HFFc6 (cell line): ENCODE results near the gene ZNF74. TPM values are rescaled to one million over a fixed set of nuclear protein-coding genes. Genes with fewer than 3 reads are reported as not detected.

ENCODE experiments used
- DNase-seq: peaks from one replicate; pipeline ENCODE4 v3.0.0-alpha.2; 2018
- H3K27ac Mint-ChIP-seq: 2 replicates; pipeline ENCODE4 v1.8.0; 2020; ENCODE audit warnings: mild to moderate bottlenecking, mixed read lengths
- H3K27me3 Mint-ChIP-seq: 2 replicates; pipeline ENCODE4 v1.8.0; 2021; ENCODE audit warnings: mild to moderate bottlenecking, moderate library complexity, mixed read lengths; ENCODE audit not compliant: insufficient read depth
- H3K36me3 Mint-ChIP-seq: 2 replicates; pipeline ENCODE4 v1.8.0; 2021; ENCODE audit warnings: low read depth, mixed read lengths
- H3K4me1 Mint-ChIP-seq: 2 replicates; pipeline ENCODE4 v1.8.0; 2020; ENCODE audit warnings: low read depth, mixed read lengths
- H3K4me3 Mint-ChIP-seq: 2 replicates; pipeline ENCODE4 v1.8.0; 2020; ENCODE audit warnings: mild to moderate bottlenecking, moderate library complexity, mixed read lengths
- H3K9me3 Mint-ChIP-seq: 2 replicates; pipeline ENCODE4 v1.8.0; 2020; ENCODE audit warnings: mild to moderate bottlenecking, mixed read lengths
- CTCF ChIP-seq: fragments of 200-600 bp; sonication (generic); IDR thresholded peaks from 2 replicates; pipeline ENCODE4 v1.5.0; 2021; ENCODE audit warnings: antibody characterized with exemption, mild to moderate bottlenecking
- total RNA-seq, 6 experiments: library from RNA; stranded (reverse); fragmentation: NEBNext Ultra II Directional; extraction: Animal tissue kit (Norgen Biotek cat#: 25700); gene quantifications; 2 replicates in 1 of 6; 3 replicates in 5 of 6; pipeline ENCODE4 v1.2.3, GENCODE V29; 2021

Gene ZNF74
- total RNA-seq, 6 experiments from 2014 or later, result 5.1 to 8.1 (median 6.2) TPM

- no peak overlapping the region for H3K27ac Mint-ChIP-seq
- H3K36me3 Mint-ChIP-seq, result peaks cover 8% of the 10 kb centered on the region; the same call in 1 of the 2 replicates
- DNase-seq, result no peak
- no peak for TF ChIP-seq CTCF
- no peak overlapping the region for H3K4me3 Mint-ChIP-seq
- no peaks in the 10 kb centered on the region for H3K9me3 Mint-ChIP-seq
- peaks cover 3% of the 10 kb centered on the region; the same call in 1 of the 2 replicates for H3K27me3 Mint-ChIP-seq
- H3K4me1 Mint-ChIP-seq, result peaks cover 8% of the 10 kb centered on the region; the same call in 1 of the 2 replicates
Measured at GRCh38 chr22:20423906-20424551, 30.1 kb downstream of the ZNF74 start.

DNA sequence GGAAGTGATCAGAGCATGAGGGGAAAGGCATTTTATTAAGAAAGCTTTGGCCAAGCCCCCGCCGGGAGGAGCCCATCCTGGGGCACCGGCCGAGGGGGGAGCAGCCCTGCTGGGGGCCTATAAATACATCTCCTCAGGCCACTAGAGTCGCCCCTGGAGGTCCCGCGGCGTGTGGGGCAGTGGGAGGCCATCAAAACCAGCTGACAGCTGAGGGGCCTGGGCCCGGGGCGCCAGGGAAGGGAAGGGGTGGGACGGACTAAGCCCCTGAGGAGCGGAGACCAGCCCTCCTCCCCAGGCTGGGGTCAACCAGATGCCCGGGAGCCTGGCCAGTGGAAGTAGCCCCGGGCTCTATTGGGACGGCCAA, 30.6 kb downstream of the ZNF74 start:
- peaks cover 8% of the 10 kb centered on the region; the same call in 1 of the 2 replicates for H3K36me3 Mint-ChIP-seq
- TF ChIP-seq CTCF, result no peak
- H3K27ac Mint-ChIP-seq, result no peak overlapping the region
- no peak for DNase-seq
- H3K4me1 Mint-ChIP-seq, result peaks cover 8% of the 10 kb centered on the region; the same call in 1 of the 2 replicates
- H3K4me3 Mint-ChIP-seq, result no peak overlapping the region
- H3K27me3 Mint-ChIP-seq, result peaks cover 3% of the 10 kb centered on the region; the same call in 1 of the 2 replicates
- no peaks in the 10 kb centered on the region for H3K9me3 Mint-ChIP-seq

DNA sequence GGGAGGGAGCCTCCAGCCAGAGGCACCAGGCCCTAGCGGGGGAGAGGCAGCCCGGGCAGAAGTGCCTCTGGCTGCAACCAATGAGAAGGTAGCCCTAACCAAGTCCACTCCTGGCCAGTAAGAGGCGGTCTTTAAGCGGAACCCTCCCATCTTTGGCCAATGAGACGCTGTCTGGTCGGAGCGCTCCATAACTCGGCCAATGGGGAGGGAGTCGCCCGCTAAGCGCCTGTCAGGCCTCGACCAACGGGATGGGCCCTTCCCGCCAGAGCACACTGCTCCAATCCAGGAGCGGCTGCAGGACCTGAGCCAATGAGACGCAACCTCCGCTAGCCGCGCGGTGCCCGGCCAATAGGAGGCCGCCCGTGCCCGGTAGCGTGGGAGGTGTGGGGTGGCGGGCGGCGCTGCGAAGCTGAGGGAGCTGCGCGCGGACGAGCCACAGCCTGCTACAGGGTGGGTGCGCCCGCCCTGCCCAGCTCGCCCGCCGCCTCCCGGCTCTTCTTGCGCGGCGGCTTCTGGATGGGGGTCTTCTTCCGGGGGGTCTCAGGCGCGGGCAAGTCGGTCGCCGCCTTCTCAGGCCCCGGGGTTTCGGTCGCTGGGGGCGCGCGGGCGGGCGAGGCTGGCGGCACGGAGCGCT, 31.1 kb downstream of the ZNF74 start:
- DNase-seq, result no peak
- no peak overlapping the region for H3K27ac Mint-ChIP-seq
- peaks cover 3% of the 10 kb centered on the region; the same call in 1 of the 2 replicates for H3K27me3 Mint-ChIP-seq
- H3K9me3 Mint-ChIP-seq, result no peaks in the 10 kb centered on the region
- H3K36me3 Mint-ChIP-seq, result peaks cover 8% of the 10 kb centered on the region; the same call in 1 of the 2 replicates
- peaks cover 8% of the 10 kb centered on the region; the same call in 1 of the 2 replicates for H3K4me1 Mint-ChIP-seq
- no peak overlapping the region for H3K4me3 Mint-ChIP-seq
- TF ChIP-seq CTCF, result no peak

DNA sequence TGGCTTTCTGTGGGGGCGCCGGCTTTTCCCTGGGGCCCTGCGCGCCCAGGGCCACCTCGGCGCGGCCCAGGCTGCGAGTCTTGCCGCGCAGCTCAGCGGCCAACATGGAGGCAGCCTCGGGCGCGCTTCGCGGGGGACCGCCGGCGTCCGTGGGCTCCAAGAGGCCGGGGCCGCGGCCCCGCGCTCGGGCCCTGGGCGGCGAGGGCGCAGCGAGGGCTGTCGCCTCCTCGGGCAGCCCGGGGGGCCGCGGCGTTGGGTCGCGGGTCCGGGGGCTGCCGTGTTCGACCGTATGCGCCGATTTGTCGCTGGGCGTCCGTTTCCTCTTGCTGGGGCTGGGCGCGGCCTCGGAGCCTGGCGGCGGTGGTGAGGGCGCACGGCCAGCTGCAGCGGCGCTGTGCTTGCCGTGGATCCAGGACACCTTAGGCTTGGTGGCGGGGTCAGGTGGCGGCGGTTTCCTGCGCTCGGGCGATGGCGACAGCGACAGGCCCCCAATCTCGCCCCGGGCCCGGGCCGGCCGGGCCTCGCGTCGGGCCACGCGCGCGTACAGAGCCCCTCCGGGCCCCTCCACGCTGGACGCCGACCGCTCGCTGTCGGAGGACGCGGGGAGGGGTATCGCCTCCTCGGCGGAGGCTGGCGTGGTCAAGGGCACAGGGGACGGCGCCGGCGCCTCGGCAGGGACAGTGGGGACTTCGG, 31.8 kb downstream of the ZNF74 start:
- H3K4me1 Mint-ChIP-seq, result peaks cover 8% of the 10 kb centered on the region; the same call in 1 of the 2 replicates
- no peak for TF ChIP-seq CTCF

DNA sequence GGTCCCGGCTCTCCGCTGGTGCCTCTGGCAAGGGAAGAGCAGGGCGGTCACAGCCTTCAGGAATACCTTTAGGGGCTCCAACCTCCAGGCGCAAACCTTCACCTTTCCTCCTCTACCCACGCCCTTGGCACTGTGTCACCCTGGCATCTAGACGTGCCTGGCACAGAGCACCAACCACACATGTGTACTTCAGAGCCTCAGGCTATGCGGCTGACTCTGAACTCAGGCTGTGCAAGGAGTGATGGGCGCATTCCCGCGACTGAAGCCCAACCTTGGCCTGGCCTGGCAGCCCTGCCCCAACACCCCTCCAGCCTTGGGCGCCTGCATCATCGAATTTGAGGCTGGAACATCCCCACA, 32.3 kb downstream of the ZNF74 start:
- no peak for TF ChIP-seq CTCF

More for the DNA sequence above, 31.8 kb downstream of the ZNF74 start:
- Mint-ChIP-seq H3K9me3 (no peaks in the 10 kb centered on the region), H3K27me3 (peaks cover 3% of the 10 kb centered on the region), H3K4me3 (no peak overlapping the region), H3K36me3 (peaks cover 8% of the 10 kb centered on the region; the same call in 1 of the 2 replicates), H3K27ac (no peak overlapping the region)
- no peak for DNase-seq

More for the DNA sequence above, 32.3 kb downstream of the ZNF74 start:
- Mint-ChIP-seq H3K9me3 (no peaks in the 10 kb centered on the region), H3K27ac (no peak overlapping the region), H3K4me1 (peaks cover 8% of the 10 kb centered on the region; the same call in 1 of the 2 replicates), H3K4me3 (no peak overlapping the region), H3K27me3 (peaks cover 3% of the 10 kb centered on the region), H3K36me3 (peaks cover 8% of the 10 kb centered on the region; the same call in 1 of the 2 replicates)
- DNase-seq, result no peak
